Measurements from ENCODE around the gene TIMM22. TPM values are rescaled to one million over a fixed set of nuclear protein-coding genes. Genes with fewer than 3 reads are reported as not detected.

Gene TIMM22
- total RNA-seq, 1 experiment from 2014 or later, result 20.0 TPM

DNA sequence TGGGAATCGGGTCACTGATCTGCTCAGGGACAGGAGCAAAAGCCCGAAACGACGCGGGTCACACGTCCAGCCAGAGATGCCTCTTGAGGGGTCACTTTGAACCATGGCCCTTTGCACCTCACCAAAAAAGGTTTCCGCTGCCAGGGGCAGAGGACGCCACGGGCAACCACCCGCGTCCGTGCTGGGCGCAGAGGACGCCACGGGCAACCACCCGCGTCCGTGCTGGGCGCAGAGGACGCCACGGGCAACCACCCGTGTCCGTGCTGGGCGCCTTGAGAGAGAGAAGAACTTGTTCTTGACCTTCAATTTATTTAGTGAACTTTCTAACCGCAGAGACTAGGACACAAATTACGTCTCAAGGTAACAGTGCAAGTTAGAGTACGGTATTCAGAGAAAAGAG lies 35.5 kb downstream of the TIMM22 start:
- TF ChIP-seq, protein P1, sequence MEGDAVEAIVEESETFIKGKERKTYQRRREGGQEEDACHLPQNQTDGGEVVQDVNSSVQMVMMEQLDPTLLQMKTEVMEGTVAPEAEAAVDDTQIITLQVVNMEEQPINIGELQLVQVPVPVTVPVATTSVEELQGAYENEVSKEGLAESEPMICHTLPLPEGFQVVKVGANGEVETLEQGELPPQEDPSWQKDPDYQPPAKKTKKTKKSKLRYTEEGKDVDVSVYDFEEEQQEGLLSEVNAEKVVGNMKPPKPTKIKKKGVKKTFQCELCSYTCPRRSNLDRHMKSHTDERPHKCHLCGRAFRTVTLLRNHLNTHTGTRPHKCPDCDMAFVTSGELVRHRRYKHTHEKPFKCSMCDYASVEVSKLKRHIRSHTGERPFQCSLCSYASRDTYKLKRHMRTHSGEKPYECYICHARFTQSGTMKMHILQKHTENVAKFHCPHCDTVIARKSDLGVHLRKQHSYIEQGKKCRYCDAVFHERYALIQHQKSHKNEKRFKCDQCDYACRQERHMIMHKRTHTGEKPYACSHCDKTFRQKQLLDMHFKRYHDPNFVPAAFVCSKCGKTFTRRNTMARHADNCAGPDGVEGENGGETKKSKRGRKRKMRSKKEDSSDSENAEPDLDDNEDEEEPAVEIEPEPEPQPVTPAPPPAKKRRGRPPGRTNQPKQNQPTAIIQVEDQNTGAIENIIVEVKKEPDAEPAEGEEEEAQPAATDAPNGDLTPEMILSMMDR (conservative IDR thresholded peaks at IDR 0.05; ENCODE audit: low read depth, low read length), result no peak
- no peaks in the 10 kb centered on the region for H3K9me3 ChIP-seq (ENCODE audit: low read depth, low read length, poor library complexity, severe bottlenecking)
- no peak overlapping the region for H3K4me3 ChIP-seq (ENCODE audit: low read depth, low read length, poor library complexity, severe bottlenecking)
- intact Hi-C loops (cut with micrococcal nuclease; ENCODE audit: unreplicated experiment), result no loop called here
- H3K27ac ChIP-seq (ENCODE audit: low read depth, low read length, poor library complexity, severe bottlenecking), result no peak overlapping the region
- H3K36me3 ChIP-seq (ENCODE audit: insufficient read depth, low read length, poor library complexity, severe bottlenecking), result no peaks in the 10 kb centered on the region
- H3K4me1 ChIP-seq (ENCODE audit: insufficient read depth, low read length, poor library complexity, severe bottlenecking), result no peaks in the 10 kb centered on the region
- POLR2A ChIA-PET (ENCODE audit: low non-redundant PET), result no interaction called here
- CTCF ChIA-PET, result no interaction called here
- DNase-seq (ENCODE audit: low spot score), result no peak
- no peaks in the 10 kb centered on the region for H3K27me3 ChIP-seq (replicated peaks; ENCODE audit: insufficient read depth, low read depth, low read length, poor library complexity)
- no TSS peak for BruUV-seq (replicated peaks)

DNA sequence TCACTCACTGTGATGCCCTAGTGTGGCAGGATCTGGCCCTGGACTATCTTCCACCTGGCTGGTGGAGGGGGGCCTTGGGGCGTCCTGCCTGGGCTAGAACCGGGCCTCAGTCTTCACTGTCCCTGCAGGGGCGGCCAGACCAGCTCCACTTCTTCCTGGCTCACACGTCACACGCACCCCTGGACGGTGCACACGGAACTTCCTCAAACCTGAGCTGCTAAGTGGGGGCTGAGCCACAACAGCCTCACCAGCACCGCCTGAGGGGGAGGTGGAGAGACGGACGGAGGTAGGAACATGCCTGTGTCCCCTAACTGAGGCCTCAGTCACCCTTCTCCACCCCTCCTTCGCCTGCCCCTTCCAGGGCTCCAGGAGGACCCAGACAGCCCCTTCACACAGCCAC lies 36.6 kb downstream of the TIMM22 start:
- TF ChIP-seq, protein P1 (conservative IDR thresholded peaks at IDR 0.05; ENCODE audit: low read depth, low read length), result no peak
- no peak for TF ChIP-seq EZH2 (IDR thresholded peaks at IDR 0.05; ENCODE audit: borderline replicate concordance, low read depth, low read length, poor library complexity, severe bottlenecking)
- Histone ChIP-seq H3K27ac (ENCODE audit: low read depth, low read length, poor library complexity, severe bottlenecking) (no peak overlapping the region), H3K36me3 (ENCODE audit: insufficient read depth, low read length, poor library complexity, severe bottlenecking) (no peaks in the 10 kb centered on the region), H3K4me3 (ENCODE audit: low read depth, low read length, poor library complexity, severe bottlenecking) (no peak overlapping the region), H3K27me3 (replicated peaks; ENCODE audit: insufficient read depth, low read depth, low read length, poor library complexity) (no peaks in the 10 kb centered on the region), H3K4me1 (ENCODE audit: insufficient read depth, low read length, poor library complexity, severe bottlenecking) (no peaks in the 10 kb centered on the region), H3K9me3 (ENCODE audit: low read depth, low read length, poor library complexity, severe bottlenecking) (no peaks in the 10 kb centered on the region)
- no TSS peak for BruUV-seq (replicated peaks)
- ChIA-PET POLR2A (ENCODE audit: low non-redundant PET) (no interaction called here), CTCF (no interaction called here)
- no peak for DNase-seq (ENCODE audit: low spot score)
- intact Hi-C loops (cut with micrococcal nuclease; ENCODE audit: unreplicated experiment), result no loop called here

- CTCF ChIA-PET, result no interaction called here
- BruUV-seq (replicated peaks), result no TSS peak
- intact Hi-C loops (cut with micrococcal nuclease; ENCODE audit: unreplicated experiment), result no loop called here
Observed at GRCh38 chr17:1034652-1035210, 37.8 kb downstream of the TIMM22 start.

More at GRCh38 chr17:1034652-1035210, 37.8 kb downstream of the TIMM22 start:
- Histone ChIP-seq H3K27me3 (replicated peaks; ENCODE audit: insufficient read depth, low read depth, low read length, poor library complexity) (no peaks in the 10 kb centered on the region), H3K4me1 (ENCODE audit: insufficient read depth, low read length, poor library complexity, severe bottlenecking) (peaks cover 3% of the 10 kb centered on the region), H3K4me3 (ENCODE audit: low read depth, low read length, poor library complexity, severe bottlenecking) (no peak overlapping the region), H3K9me3 (ENCODE audit: low read depth, low read length, poor library complexity, severe bottlenecking) (no peaks in the 10 kb centered on the region), H3K36me3 (ENCODE audit: insufficient read depth, low read length, poor library complexity, severe bottlenecking) (no peaks in the 10 kb centered on the region), H3K27ac (ENCODE audit: low read depth, low read length, poor library complexity, severe bottlenecking) (no peak overlapping the region)
- DNase-seq (ENCODE audit: low spot score), result peak; percentile 36
- POLR2A ChIA-PET (ENCODE audit: low non-redundant PET), result no interaction called here
- TF ChIP-seq EZH2 (IDR thresholded peaks at IDR 0.05; ENCODE audit: borderline replicate concordance, low read depth, low read length, poor library complexity, severe bottlenecking), result no peak
- TF ChIP-seq, protein P1 (conservative IDR thresholded peaks at IDR 0.05; ENCODE audit: low read depth, low read length), result no peak

Measured in A673 (cell line).